OCI-LY3 (cell line): Measurements from ENCODE around the gene EIF6.

Experiments used
- H2AFZ ChIP-seq: fragments of 200-600, 300-600 bp; shearing (Covaris generic); 2 replicates; pipeline ENCODE4 v1.6.0; 2014; ENCODE audit warnings: antibody characterized with exemption, low read depth, low read length
- H3K27ac ChIP-seq: fragments of 200-600, 300-600 bp; sonication (generic); 2 replicates; pipeline ENCODE4 v1.5.1; 2014; ENCODE audit warnings: mild to moderate bottlenecking, low read length, moderate library complexity, mixed read lengths
- H3K27me3 ChIP-seq: fragments of 200-600, 300-600 bp; sonication (generic); 2 replicates; pipeline ENCODE4 v1.6.1; 2014; ENCODE audit warnings: low read depth, low read length, mixed read lengths
- H3K36me3 ChIP-seq: fragments of 200-600, 300-600 bp; sonication (generic); replicated peaks from 2 replicates; pipeline ENCODE3; 2014; ENCODE audit warnings: low read depth, low read length, mixed read lengths
- H3K4me1 ChIP-seq: fragments of 300-600, 200-600 bp; sonication (generic); 2 replicates; pipeline ENCODE4 v1.6.1; 2014; ENCODE audit warnings: low read length, mixed read lengths
- H3K4me2 ChIP-seq: fragments of 200-600, 300-600 bp; sonication (generic); 2 replicates; pipeline ENCODE4 v1.6.1; 2014; ENCODE audit warnings: low read length, mixed read lengths
- H3K4me3 ChIP-seq: fragments of 300-600, 200-600 bp; sonication (generic); 2 replicates; pipeline ENCODE4 v1.5.1; 2014; ENCODE audit warnings: antibody characterized with exemption, mild to moderate bottlenecking, low read length, moderate library complexity
- H3K79me2 ChIP-seq: fragments of 300-600, 200-600 bp; shearing (Covaris generic); 2 replicates; pipeline ENCODE4 v1.6.1; 2014; ENCODE audit warnings: mild to moderate bottlenecking, low read length, mixed read lengths
- H3K9ac ChIP-seq: fragments of 300-600, 200-600 bp; shearing (Covaris generic); 2 replicates; pipeline ENCODE4 v1.6.0; 2014; ENCODE audit warnings: mild to moderate bottlenecking, low read length, moderate library complexity
- H3K9me3 ChIP-seq: fragments of 200-600, 300-600 bp; shearing (Covaris generic); 2 replicates; pipeline ENCODE4 v1.6.1; 2014; ENCODE audit warnings: low read length, mixed read lengths; ENCODE audit not compliant: insufficient read depth
- H4K20me1 ChIP-seq: fragments of 200-600, 300-600 bp; sonication (generic); 2 replicates; pipeline ENCODE4 v1.6.1; 2016; ENCODE audit warnings: low read length, mixed read lengths; ENCODE audit not compliant: insufficient read depth
- CTCF ChIP-seq: fragments of 200-600, 300-600 bp; sonication (generic); IDR thresholded peaks from 2 replicates; pipeline ENCODE4 v1.5.1; 2014; ENCODE audit warnings: antibody characterized with exemption, low read length, low read depth
- EZH2phosphoT487 ChIP-seq: fragments of 200-600 bp; shearing (Covaris generic); IDR thresholded peaks from 2 replicates; pipeline ENCODE4 v1.6.1; 2018; ENCODE audit warnings: antibody characterized with exemption, mixed run types, low read depth

The EIF6 gene

GRCh38 chr20:35274172-35275092 lies 10.1 kb downstream of the EIF6 start:
- Histone ChIP-seq H2AFZ (no peak overlapping the region), H3K9ac (no peak overlapping the region), H3K4me3 (no peak overlapping the region), H3K27me3 (no peaks in the 10 kb centered on the region), H3K4me1 (peaks cover 12% of the 10 kb centered on the region), H3K79me2 (peaks cover 14% of the 10 kb centered on the region), H3K9me3 (no peaks in the 10 kb centered on the region), H3K4me2 (no peak overlapping the region), H4K20me1 (no peaks in the 10 kb centered on the region), H3K27ac (no peak overlapping the region), H3K36me3 (peaks cover 27% of the 10 kb centered on the region)
- TF ChIP-seq CTCF = no peak
- TF ChIP-seq EZH2phosphoT487 = no peak

- peaks cover 19% of the 10 kb centered on the region for H3K36me3 ChIP-seq
- peaks cover 16% of the 10 kb centered on the region for H3K4me1 ChIP-seq
- H2AFZ ChIP-seq = no peak overlapping the region
- H3K27ac ChIP-seq = no peak overlapping the region
- TF ChIP-seq CTCF (no peak), EZH2phosphoT487 (no peak)
- H3K4me3 ChIP-seq = no peak overlapping the region
- H3K4me2 ChIP-seq = no peak overlapping the region
- no peak overlapping the region for H3K9ac ChIP-seq
- H3K9me3 ChIP-seq = no peaks in the 10 kb centered on the region
- H3K27me3 ChIP-seq = no peaks in the 10 kb centered on the region
- H3K79me2 ChIP-seq = peaks cover 14% of the 10 kb centered on the region
- no peaks in the 10 kb centered on the region for H4K20me1 ChIP-seq
These were observed 11.0 kb downstream of the EIF6 start for GRCh38 chr20:35273449-35274171.

GRCh38 chr20:35271904-35272303 lies 12.7 kb downstream of the EIF6 start:
- Histone ChIP-seq H2AFZ (no peak overlapping the region), H3K9me3 (no peaks in the 10 kb centered on the region), H4K20me1 (no peaks in the 10 kb centered on the region), H3K4me3 (no peak overlapping the region), H3K27me3 (no peaks in the 10 kb centered on the region), H3K36me3 (peaks cover 10% of the 10 kb centered on the region), H3K9ac (no peak overlapping the region), H3K4me2 (no peak overlapping the region), H3K4me1 (peaks cover 18% of the 10 kb centered on the region), H3K79me2 (peaks cover 9% of the 10 kb centered on the region), H3K27ac (no peak overlapping the region)
- TF ChIP-seq CTCF = no peak
